HepG2 (cell line): ENCODE measurements around the gene ZNF343. TPM values are rescaled to one million over a fixed set of nuclear protein-coding genes. Genes with fewer than 3 reads are reported as not detected.

Source experiments
- DMAP1 ChIP-seq: IDR thresholded peaks from 2 replicates; pipeline ENCODE4 v1.6.1; 2016
- ELF4 ChIP-seq: sonication (generic); formaldehyde crosslinking; IDR thresholded peaks from 2 replicates; pipeline ENCODE4 v1.5.0; 2020; ENCODE audit warnings: missing genetic modification reagents, mild to moderate bottlenecking, moderate library complexity, borderline replicate concordance
- FOXC1 ChIP-seq: sonication (generic); formaldehyde crosslinking; IDR thresholded peaks from 2 replicates; pipeline ENCODE4 v1.8.0; 2022; ENCODE audit warnings: mild to moderate bottlenecking, missing genetic modification reagents, borderline replicate concordance
- HDAC2 ChIP-seq: sonication (generic); formaldehyde crosslinking; IDR thresholded peaks from 2 replicates; pipeline ENCODE4 v1.4.0; 2020; ENCODE audit warnings: missing genetic modification reagents
- IKZF4 ChIP-seq: sonication (generic); formaldehyde crosslinking; IDR thresholded peaks from 2 replicates; pipeline ENCODE4 v1.5.1; 2020; ENCODE audit warnings: borderline replicate concordance, mild to moderate bottlenecking, low read depth, missing genetic modification reagents; ENCODE audit errors: not compliant biosample characterization
- MLXIP ChIP-seq: sonication (generic); formaldehyde crosslinking; IDR thresholded peaks from 2 replicates; pipeline ENCODE4 v1.9.0; 2021; ENCODE audit warnings: missing genetic modification reagents, borderline replicate concordance
- MNT ChIP-seq: fragments of 450-650 bp; IDR thresholded peaks from 2 replicates; pipeline ENCODE4 v1.6.1; 2016
- NFE2 ChIP-seq: sonication (generic); formaldehyde crosslinking; IDR thresholded peaks from 2 replicates; pipeline ENCODE4 v1.4.0; 2020; ENCODE audit warnings: missing genetic modification reagents
- PAX8 ChIP-seq: sonication (generic); formaldehyde crosslinking; IDR thresholded peaks from 2 replicates; pipeline ENCODE4 v1.8.0; 2022; ENCODE audit warnings: mild to moderate bottlenecking, missing genetic modification reagents, borderline replicate concordance
- POGK ChIP-seq: sonication (generic); formaldehyde crosslinking; conservative IDR thresholded peaks from 2 replicates; pipeline ENCODE4 v1.8.0; 2022; ENCODE audit warnings: mild to moderate bottlenecking, moderate library complexity, missing genetic modification reagents
- SALL1 ChIP-seq: sonication (generic); formaldehyde crosslinking; IDR thresholded peaks from 2 replicates; pipeline ENCODE4 v1.8.0; 2022; ENCODE audit warnings: mild to moderate bottlenecking, missing genetic modification reagents
- SRSF1 ChIP-seq: fragments of 200-400 bp; formaldehyde crosslinking; optimal IDR thresholded peaks from 2 replicates; pipeline ENCODE3; 2017; ENCODE audit warnings: mild to moderate bottlenecking, low read depth, low read length, moderate library complexity
- ZBTB37 ChIP-seq: sonication (generic); formaldehyde crosslinking; IDR thresholded peaks from 2 replicates; pipeline ENCODE4 v1.4.0; 2020; ENCODE audit warnings: mild to moderate bottlenecking, missing genetic modification reagents
- ZC3H4 ChIP-seq: sonication (generic); formaldehyde crosslinking; IDR thresholded peaks from 2 replicates; pipeline ENCODE4 v1.4.0; 2020; ENCODE audit warnings: missing genetic modification reagents, borderline replicate concordance
- ZNF124 ChIP-seq: sonication (generic); formaldehyde crosslinking; IDR thresholded peaks from 2 replicates; pipeline ENCODE4 v1.4.0; 2020; ENCODE audit warnings: missing genetic modification reagents
- ZNF800 ChIP-seq: sonication (generic); formaldehyde crosslinking; IDR thresholded peaks from 2 replicates; pipeline ENCODE4 v1.4.0; 2020; ENCODE audit warnings: missing genetic modification reagents
- polyA plus RNA-seq, 8 experiments: library from polyadenylated mRNA; depleted of rRNA in 3 of 8; stranded (reverse) in 7 of 8; unstranded in 1 of 8; fragments of >200 nt; fragmentation: Illumina TruSeq in 4 of 8; extraction: Trizol in 4 of 8; gene quantifications; 2 replicates each; pipeline versions ENCODE4 v1.2.1 to v1.2.3, GENCODE V29; 2011 to 2016; ENCODE audit warnings: low read depth in 4 of 8, missing spikeins in 1 of 8, mixed read lengths in 1 of 8; ENCODE audit not compliant: insufficient read depth in 1 of 8
- total RNA-seq, 5 experiments: library from RNA; depleted of rRNA; stranded (reverse); fragments of >200 nt; fragmentation: Illumina TruSeq; extraction: Trizol; gene quantifications; 2 replicates each; pipeline ENCODE4 v1.2.3, GENCODE V29; 2016; ENCODE audit warnings: low read depth in 1 of 5

The ZNF343 gene
- total and polyA plus RNA-seq, 2 of the 13 experiments (the other 11 are each of a cell fraction or from before 2014, with no cell fraction given), result 16.4 to 22.1 TPM

- TF ChIP-seq ELF4 (CRISPR knock-in tag) (peak; percentile 99), IKZF4 (CRISPR knock-in tag) (peak; percentile 99), ZBTB37 (CRISPR knock-in tag) (peak; percentile 41; the same call in 1 of the 2 replicates), SRSF1 (peak; percentile 97), MLXIP (peak; percentile 87; the same call in 1 of the 2 replicates), PAX8 (CRISPR knock-in tag) (peak; percentile 99), NFE2 (peak; percentile 67; the same call in 1 of the 2 replicates), SALL1 (CRISPR knock-in tag) (peak; percentile 99), DMAP1 (CRISPR knock-in tag) (peak; percentile 100), ZC3H4 (CRISPR knock-in tag) (peak; percentile 96), ZNF124 (CRISPR knock-in tag) (peak; percentile 98), POGK (CRISPR knock-in tag) (peak; percentile 99), FOXC1 (CRISPR knock-in tag) (peak; percentile 99), HDAC2 (CRISPR knock-in tag) (peak; percentile 98), MNT (0 out of 2 replicates have a peak, but pooled peaks have one; percentile 25), ZNF800 (CRISPR knock-in tag) (peak; percentile 87)
These were observed 38.1 kb downstream of the ZNF343 start, which contains the start of gene SNRPB (continued) for GRCh38 chr20:2470423-2471193.
